IPS-18c (cell line): ENCODE data around the gene RAP1GAP.

Experiments
- H3K4me3 ChIP-seq: 2 replicates; pipeline ENCODE4 v1.7.0; 2013; ENCODE audit warnings: low read depth, mild to moderate bottlenecking, low read length, moderate library complexity; ENCODE audit not compliant: insufficient read depth
- H3K9me3 ChIP-seq: one replicate; pipeline ENCODE4 v1.6.1; 2013; ENCODE audit warnings: mild to moderate bottlenecking, low read length, moderate library complexity; ENCODE audit not compliant: control insufficient read depth, insufficient read depth

Gene RAP1GAP

DNA sequence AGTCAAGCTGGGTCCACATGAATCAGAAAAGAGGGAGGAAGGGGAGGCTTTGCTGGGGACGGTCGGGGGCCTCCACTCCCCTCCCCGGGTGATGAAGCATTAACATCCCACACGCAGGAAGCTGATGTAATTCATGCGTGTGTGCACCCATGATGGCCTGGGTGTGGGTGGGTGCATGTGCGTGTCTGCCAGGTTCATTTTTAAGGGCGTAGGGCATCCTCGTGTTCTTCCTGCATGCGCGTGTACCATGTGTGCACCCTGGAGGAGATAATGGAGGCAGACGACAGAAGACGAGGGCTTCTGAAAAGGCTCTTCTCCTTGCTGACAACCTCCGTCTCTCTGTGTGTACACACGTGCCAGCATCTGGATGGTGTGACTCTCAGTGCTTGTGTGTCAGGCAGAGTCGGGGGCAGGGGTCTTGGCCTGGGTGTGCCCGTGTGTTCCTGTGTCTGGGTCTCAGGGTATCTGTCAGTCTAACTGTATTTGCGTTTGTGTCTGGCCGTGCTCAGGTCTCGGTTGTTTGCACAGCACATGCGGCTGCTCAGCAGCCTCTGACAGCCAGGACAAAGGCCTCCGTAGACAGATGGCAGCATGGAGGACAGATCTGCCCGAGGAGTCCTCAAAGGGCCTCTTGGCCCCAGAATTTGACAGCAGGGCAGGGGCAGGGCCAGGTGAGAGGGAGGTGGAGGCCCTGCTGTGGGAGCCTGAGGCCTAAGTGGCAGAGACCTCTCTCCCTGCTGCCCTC, 2.4 kb downstream of the RAP1GAP start:
- Histone ChIP-seq H3K9me3 (no peaks in the 10 kb centered on the region), H3K4me3 (no peak overlapping the region)

DNA sequence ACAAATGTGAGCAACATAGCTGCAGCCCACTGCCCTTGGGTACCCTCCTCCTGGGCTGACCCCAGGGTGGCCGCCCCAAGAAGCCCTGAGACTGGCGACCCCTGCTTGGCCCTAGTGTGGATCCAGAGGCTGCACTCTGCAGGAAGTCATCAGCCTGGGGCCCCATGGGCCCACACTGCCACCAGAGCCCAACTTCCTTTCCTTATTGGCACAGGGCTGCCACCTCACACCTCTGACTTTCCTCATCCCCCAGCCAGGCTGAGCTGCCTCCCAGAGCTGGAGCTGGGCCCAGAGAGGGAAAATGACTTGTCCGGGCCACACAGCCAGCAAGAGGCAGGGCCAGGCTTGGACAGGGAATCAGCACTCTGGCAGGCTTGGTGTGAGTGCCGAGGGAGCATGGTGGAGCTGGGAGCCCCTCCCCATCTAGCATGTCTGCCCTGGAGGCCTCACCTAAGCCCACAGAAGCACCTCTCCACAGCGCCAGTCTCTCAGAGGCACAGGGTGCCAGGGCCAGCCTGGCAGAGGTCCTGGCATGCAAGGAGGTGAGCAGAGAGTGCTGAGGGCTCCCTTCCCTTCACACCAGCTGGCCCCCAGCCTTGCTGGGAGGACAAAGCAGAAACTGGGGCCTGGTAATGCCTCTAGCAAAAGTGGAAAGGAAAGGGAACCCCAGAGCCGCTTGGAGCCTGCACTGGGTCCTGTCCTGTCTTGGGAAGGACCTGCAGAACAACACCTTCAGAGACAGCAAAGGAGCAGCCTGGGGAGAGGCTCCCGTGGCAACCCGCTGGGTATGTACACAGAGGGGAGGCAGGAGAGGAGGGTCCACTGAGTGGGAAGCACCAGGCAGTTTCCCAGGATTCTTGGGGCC, 3.2 kb downstream of the RAP1GAP start:
- no peak overlapping the region for H3K4me3 ChIP-seq
- no peaks in the 10 kb centered on the region for H3K9me3 ChIP-seq

DNA sequence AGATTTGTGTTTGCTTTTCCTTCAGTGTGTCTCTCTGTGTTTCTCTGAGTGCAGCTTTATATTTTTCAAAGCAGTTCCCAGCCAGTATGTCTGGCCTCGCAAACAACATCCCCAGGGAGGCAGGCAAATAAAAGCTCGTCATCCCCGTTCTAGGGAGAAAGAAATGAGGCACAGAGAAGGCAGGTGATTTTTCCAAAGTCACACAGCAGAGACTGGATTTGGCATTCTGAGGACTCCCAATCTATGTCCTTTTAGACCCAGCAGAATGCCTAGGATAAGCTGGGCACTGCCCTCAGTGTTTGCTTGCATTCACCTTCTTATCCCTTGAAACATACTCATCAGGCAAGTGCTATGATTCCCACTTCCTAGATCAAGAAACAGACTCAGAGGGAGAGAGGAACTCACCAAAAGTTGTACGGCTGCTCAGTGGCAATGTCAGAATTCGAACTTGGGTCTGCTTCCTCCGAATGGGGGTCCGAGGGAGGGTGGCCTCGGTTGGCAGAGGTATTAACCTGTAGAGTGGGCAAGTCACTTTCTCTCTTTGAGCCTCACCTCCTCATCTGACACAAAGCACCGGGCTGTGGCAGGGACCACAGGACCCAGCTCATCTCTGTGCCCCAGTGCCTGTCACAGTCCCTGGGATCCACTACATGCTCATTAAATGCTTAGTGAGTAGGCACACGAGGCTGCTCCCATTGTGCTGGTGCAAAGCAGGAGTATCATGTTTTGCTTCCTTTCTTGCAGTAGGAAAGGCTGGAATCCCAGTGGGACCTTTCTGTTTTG, 4.2 kb downstream of the RAP1GAP start:
- H3K9me3 ChIP-seq, result no peaks in the 10 kb centered on the region
- no peak overlapping the region for H3K4me3 ChIP-seq

DNA sequence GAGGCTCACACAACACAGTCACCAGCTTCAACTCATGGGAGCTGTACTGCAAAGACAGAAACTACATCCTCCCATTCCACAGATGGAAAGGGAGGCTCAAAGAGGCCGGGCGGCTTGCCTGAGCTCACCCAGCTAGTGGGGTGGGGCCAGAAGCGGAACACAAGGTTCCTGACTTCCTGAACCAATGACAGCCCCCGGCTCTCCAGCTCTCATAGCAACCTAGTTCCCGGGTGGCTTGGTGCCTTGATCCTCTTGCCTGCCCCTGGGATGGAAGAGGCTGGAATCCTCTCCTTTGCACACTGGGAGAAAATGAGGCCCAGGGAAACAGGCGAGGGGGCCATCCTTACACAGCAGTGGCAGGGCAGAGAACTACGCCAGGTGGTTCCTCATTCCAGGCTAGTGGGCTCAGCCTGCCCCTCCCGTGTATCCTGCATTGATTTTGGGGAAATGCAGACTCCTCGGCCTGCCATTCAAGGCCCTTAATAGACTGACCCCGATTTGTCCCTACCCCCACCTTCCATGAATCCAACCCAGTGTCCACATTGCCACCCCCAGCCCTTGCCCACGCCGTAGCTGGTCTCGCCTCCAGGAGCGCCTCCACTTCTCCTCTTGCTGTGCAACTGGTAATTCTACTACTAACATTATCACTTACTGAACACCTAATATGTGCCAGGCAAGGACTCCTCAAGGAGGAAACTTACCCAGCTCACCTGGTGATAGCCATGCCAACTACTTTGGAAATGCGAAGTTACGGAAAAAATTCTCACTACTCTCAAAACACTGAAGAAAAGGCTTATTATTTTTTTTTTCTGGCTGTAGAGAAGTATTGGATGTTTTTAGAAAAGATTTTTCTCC, 5.0 kb downstream of the RAP1GAP start:
- Histone ChIP-seq H3K4me3 (no peak overlapping the region), H3K9me3 (no peaks in the 10 kb centered on the region)

DNA sequence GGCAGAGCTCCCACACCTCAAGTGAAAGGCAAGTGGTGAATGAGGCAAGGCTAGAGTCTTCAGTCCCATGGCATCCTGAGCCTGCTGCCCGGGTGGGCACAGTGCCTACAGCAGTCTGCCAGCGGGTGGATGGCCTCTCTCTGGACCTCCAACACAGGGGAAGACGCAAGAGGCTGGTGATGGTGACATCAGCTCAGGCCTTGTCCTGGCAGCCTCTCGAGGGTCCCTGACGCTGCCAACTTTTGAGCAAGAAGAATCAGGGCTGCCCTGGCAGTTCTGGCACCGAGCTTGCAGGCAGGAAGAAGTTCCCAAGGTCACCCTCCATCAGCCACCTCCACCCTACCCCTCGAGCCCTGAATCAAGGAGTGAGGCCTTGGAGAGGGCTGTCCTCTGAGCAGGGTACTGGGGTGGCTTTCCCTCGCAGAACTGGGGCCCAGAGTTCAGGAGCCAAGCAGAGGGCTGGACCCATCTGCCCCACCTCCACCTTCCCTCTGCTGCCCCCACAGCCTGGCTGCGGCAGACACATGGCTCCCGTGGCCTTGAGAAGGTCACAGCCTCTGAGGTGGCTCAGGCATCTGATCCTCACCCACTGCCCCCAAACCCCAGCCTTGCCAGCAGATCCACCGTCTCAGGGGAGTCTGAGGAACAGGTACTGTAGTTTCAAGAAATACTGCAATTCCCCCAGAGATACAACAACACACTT, 5.8 kb downstream of the RAP1GAP start:
- no peak overlapping the region for H3K4me3 ChIP-seq

DNA sequence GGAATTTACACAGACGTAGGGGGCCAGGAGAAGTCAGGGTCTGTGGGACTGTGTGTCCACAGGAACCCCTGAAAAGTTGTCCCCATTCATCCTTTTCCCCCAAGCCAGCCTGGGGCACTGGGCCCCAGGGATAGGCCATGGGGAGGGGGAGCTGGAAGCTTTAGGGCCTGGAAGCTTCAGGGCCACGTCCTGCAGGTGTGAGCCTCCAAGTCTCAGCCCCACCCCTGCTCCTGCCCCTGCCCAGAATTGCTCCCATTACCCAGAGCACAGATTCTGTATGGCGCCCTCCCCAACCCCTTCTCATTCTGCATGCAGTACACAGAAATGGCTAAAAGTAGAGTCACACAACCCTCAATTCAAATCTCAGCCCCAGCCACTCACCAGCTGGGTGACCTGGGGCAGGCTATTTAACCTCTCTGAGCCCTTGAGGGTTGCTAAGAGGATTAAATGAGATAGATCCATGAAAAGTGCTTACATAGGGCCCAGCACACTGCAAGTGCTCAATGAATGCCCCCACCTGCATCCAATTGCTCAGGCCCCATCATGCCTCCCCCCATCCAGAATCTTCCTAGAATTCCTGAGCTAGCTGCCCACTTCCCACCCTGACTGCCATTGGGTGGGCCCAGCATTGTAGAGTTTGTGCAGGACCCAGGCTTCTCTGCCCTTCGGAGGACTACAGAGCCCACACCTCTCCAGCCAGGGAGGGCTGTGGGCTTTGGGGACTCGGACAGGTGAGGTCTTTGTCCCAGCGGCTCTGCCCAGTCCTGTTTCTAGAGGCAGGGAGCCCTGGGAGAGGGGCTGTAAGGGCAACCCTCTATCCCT, 6.5 kb downstream of the RAP1GAP start:
- Histone ChIP-seq H3K9me3 (no peaks in the 10 kb centered on the region), H3K4me3 (no peak overlapping the region)

More for the DNA sequence above, 5.8 kb downstream of the RAP1GAP start:
- H3K9me3 ChIP-seq, result no peaks in the 10 kb centered on the region

DNA sequence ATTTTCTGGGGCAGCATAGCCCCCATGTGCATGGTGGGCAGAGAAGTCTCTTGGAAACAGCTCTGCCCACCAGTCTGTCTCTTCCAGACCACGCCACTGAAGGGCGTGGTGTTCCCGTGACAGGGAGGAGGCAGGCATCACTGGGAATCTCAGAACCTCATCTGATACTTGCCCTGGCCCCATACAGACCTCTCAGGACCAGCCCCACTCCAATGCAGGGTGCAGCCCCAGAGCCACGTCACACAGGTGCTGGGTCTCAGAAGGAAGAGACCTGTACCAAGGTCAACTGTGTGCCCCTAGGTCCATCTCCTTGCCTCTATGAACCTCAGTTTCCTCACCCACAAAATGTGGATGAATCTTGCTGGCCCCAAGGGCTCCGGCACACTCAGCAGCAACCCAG, 7.3 kb downstream of the RAP1GAP start:
- H3K4me3 ChIP-seq, result no peak overlapping the region
- H3K9me3 ChIP-seq, result no peaks in the 10 kb centered on the region

DNA sequence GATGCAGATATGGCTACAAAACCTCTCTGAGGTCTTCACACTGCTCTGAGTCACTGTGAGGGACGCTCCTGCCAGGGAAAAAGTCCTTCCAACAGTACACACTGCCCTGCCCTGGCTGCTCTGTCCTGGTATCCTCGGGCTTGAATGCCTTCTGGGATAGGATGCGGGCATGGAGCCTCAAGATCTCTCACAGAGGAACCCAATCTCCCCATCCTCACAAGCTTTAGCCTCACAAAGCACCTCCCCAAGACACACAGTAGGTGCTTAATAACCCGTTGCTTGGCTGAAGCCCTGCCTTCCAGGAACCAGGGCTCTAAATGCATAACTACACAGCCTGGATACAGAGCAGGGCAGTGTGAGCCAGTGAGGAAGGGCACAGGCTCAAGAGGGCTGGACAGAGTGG, 9.2 kb downstream of the RAP1GAP start:
- Histone ChIP-seq H3K4me3 (peak overlapping the region; percentile 63), H3K9me3 (no peaks in the 10 kb centered on the region)

DNA sequence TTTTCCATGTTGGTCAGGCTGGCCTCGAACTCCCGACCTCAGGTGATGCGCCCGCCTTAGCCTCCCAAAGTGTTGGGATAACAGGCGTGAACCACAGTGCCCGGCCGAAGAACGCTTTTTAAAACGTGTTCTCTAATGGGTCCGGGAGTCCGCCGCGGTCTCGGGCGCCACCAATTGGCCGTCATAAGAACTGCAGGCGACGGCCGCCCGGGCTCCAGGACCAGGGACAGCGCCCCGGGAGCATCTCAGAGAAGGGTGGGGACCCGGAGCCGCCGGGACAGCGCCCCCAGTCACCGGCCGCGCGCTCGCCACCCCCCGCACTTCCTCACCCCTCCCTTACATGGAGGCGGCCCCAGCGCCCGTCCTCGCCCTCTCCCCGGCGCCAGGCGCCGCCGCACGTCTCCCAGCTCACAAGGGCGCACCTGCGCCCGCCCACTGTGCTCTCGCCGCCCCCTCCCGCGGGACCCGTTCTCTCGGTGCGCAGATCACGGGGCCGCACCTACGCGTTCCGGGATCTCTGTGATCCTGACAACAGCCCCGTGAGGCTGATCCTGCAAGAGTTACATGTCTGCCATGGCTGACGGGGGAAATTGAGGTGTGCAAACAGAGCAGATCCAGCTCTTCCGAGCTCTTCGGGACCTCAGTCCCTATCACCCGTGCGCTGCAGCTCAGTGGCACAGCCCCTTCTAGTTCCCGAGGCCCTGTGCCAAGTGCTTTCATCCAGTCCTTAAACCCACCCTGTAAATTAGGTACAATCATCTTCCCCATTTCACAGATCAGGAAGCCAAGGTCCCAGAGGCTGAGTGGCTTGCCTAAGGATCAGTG, 9.8 kb downstream of the RAP1GAP start:
- Histone ChIP-seq H3K9me3 (no peaks in the 10 kb centered on the region), H3K4me3 (peak overlapping the region; percentile 63)

DNA sequence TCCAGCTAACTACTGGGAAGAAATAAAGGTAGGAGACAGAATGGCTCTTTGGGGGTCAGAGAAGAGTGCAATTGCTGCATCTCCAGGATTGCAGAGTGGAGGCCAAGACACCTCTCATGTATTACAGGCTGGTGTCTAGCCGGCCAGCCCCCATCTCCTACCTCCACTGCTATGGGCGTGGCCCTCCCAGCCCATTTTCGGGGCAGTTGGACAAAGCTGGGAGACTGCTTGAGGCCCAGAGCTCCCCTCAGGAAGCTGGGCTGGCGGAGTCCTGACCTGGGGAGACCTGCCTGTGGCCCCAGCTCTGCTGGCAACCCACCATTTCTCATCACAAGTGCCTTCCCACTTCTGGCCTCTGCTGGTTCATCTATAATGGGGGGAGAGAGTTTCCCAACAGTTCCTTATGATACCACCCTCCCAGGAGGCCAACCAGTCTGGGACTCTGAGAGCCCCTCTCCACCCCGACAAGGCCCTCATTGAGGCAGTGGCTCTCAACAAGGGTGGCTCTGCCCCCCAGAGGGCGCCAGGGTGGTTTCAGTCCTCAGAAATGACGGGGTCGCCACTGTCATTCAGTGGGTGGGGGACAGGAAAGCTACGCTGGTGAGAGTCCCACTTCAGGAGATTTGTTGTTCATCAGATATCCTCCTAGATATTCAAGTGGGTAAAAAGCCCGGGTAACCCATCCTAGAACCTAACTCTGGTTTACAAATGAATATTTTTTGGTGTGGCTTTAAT, 11.5 kb downstream of the RAP1GAP start:
- H3K4me3 ChIP-seq, result no peak overlapping the region

DNA sequence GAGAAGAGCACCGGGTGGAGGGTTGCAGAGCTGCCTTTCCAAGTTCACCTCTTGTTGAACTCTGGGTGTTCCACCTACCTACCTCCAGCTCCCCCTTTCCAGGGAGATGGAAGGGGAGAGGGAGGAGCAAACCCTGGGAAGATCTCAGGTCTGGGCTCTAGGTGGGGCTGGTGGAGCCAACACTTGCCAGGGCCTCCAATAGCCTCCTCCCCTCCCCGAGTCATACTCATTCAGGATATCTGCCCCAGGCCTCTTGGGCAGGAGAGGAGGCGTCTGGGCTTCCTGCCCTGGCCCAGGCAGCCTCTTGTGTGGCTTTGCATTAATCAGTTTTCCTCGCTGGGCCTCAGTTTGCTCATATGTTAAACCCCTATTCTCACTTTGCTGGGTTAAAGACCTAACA, 13.4 kb downstream of the RAP1GAP start:
- no peaks in the 10 kb centered on the region for H3K9me3 ChIP-seq
- no peak overlapping the region for H3K4me3 ChIP-seq

More for the DNA sequence above, 11.5 kb downstream of the RAP1GAP start:
- no peaks in the 10 kb centered on the region for H3K9me3 ChIP-seq

DNA sequence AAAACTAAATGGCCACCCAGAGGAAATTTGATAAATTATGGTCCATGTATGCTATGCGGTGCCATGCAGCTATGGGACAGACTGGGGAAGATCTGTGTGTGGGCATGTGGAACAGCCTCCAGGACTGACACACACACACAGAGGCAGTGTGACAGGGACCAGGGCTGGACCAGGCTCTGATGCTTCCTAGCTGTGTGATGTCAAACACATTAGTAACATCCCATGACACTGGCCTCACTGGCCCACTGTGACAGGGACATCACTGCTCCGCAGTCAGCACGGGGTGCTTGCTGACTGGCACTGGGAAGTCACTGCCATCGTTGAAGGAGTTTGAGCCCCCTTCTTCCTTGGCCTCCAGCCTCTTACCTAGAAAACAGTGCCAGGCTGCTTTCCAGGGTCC, 13.9 kb downstream of the RAP1GAP start:
- Histone ChIP-seq H3K9me3 (no peaks in the 10 kb centered on the region), H3K4me3 (no peak overlapping the region)

DNA sequence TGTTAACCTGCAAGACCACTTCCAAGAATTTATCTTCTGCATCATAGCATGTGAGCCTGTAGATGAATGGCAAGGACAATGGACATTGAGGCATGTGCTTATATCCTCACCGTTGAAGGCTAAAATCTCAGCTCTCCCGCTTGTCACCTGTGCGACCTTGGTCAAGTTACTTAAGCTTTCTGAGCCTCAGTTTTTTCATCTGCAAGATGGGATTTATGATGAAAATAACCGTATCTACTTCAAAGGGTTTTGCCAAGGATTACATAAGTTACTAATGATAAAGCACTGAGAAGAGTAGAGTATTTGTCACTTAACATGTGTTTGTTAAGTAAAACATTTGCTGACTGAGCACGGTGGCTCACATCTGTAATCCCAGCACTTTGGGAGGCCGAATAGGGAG, 14.9 kb downstream of the RAP1GAP start:
- Histone ChIP-seq H3K4me3 (no peak overlapping the region), H3K9me3 (no peaks in the 10 kb centered on the region)

DNA sequence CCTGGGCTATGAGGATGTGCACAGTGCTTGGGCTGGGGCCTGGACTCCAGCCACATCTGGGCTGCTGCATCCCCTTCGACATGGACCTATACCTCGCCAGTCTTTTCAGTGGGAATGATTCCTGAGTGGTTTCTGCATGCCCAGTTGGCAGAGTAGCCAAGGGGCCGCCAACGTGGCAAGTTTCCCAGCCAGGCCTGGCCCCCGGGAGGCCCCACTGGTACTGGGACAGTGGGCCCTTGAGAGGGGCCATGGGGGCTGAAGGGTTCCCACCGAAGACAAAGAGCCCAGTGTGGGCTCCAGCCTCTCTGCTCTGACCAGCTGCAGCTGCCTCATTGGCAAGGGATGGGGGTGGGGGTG, 15.4 kb downstream of the RAP1GAP start:
- Histone ChIP-seq H3K4me3 (no peak overlapping the region), H3K9me3 (no peaks in the 10 kb centered on the region)
